Activated CD8-positive, alpha-beta memory T cell treated with anti-CD3 and anti-CD28 coated beads, Interleukin-2, amount 50 U/mL, for 1 hour (primary cell): ENCODE results near the gene INHBC.
"Not testable (repeated sequence)": the region's sequence is repeated elsewhere in the genome, so short reads cannot be mapped to it uniquely, and the experiment has no call there.

ENCODE experiments used
- DNase-seq: peaks from one replicate; pipeline ENCODE4 v3.0.0-alpha.2; 2020; ENCODE audit errors: extremely low read depth

The INHBC gene

GRCh38 chr12:57434517-57435223, at the start of gene INHBC:
Gene INHBC (plus strand): TSS chr12:57434784. CDS start chr12:57434887, 103 bp downstream.
- DNase-seq, result no peak

GRCh38 chr12:57385586-57385985, 49.0 kb upstream of the INHBC start:
- DNase-seq, result no peak

- DNase-seq, result no peak
These were observed 48.3 kb upstream of the INHBC start for GRCh38 chr12:57386187-57386720.

- no peak for DNase-seq
These were observed 46.2 kb upstream of the INHBC start for GRCh38 chr12:57388425-57388824.

GRCh38 chr12:57389033-57389432, 45.6 kb upstream of the INHBC start:
- no peak for DNase-seq

GRCh38 chr12:57390174-57390573, 44.4 kb upstream of the INHBC start:
- no peak for DNase-seq

GRCh38 chr12:57395121-57395520, 39.5 kb upstream of the INHBC start:
- DNase-seq, result no peak

GRCh38 chr12:57397441-57397840, 37.1 kb upstream of the INHBC start:
- no peak for DNase-seq

- not testable (repeated sequence) for DNase-seq
These were observed 34.7 kb upstream of the INHBC start for GRCh38 chr12:57399718-57400463.

GRCh38 chr12:57401165-57401564, 33.4 kb upstream of the INHBC start:
- DNase-seq, result no peak

- DNase-seq, result not testable (repeated sequence)
These were observed 32.4 kb upstream of the INHBC start for GRCh38 chr12:57402156-57402555.

GRCh38 chr12:57404966-57405640, 29.5 kb upstream of the INHBC start:
- no peak for DNase-seq

- DNase-seq, result no peak
These were observed 24.1 kb upstream of the INHBC start for GRCh38 chr12:57410534-57410933.

- not testable (repeated sequence) for DNase-seq
These were observed 20.4 kb upstream of the INHBC start for GRCh38 chr12:57414160-57414559.

- no peak for DNase-seq
These were observed 19.5 kb upstream of the INHBC start for GRCh38 chr12:57415088-57415487.

- DNase-seq, result no peak
These were observed 18.3 kb upstream of the INHBC start for GRCh38 chr12:57416039-57416996.

- no peak for DNase-seq
These were observed 16.3 kb upstream of the INHBC start for GRCh38 chr12:57418255-57418654.

- no peak for DNase-seq
These were observed 15.1 kb upstream of the INHBC start for GRCh38 chr12:57419495-57419894.

GRCh38 chr12:57420482-57420881, 14.1 kb upstream of the INHBC start:
- DNase-seq, result no peak

GRCh38 chr12:57426948-57427347, 7.6 kb upstream of the INHBC start:
- not testable (repeated sequence) for DNase-seq

GRCh38 chr12:57428965-57429364, 5.6 kb upstream of the INHBC start:
- no peak for DNase-seq
